B cell (primary cell): Measurements from ENCODE around the gene PXN. TPM values are rescaled to one million over a fixed set of nuclear protein-coding genes. Genes with fewer than 3 reads are reported as not detected.

Experiments used
- ATAC-seq: fragments of 200-7000 bp; cut with Tn5 transposase; one replicate; pipeline ENCODE4 v1.10.0; 2021; ENCODE audit warnings: low read depth, mild to moderate bottlenecking, moderate number of reproducible peaks, moderate library complexity
- CTCF ChIA-PET: fragments of 350-600 bp; sonication (Branson Sonifier 250); formaldehyde crosslinking; loops from one replicate; lab custom pipeline; 2021; ENCODE audit warnings: antibody characterized with exemption, inconsistent platforms; lab: Charles Lee
- POLR2A ChIA-PET: fragments of 350-600 bp; sonication (Branson Sonifier 250); formaldehyde crosslinking; loops from one replicate; lab custom pipeline; 2021; ENCODE audit warnings: antibody characterized with exemption; lab: Charles Lee
- DNase-seq: peaks from one replicate; pipeline ENCODE4 v3.0.0; 2013
- H2AFZ ChIP-seq: 2 replicates; pipeline ENCODE4 v1.6.1; 2012; ENCODE audit warnings: mild to moderate bottlenecking, low read depth, low read length; ENCODE audit not compliant: insufficient read depth, poor library complexity, severe bottlenecking
- H3K27ac ChIP-seq, 2 donors: 1 replicate in 1 of 2; 2 replicates in 1 of 2; pipeline ENCODE4 v1.5.1; 2012 to 2013; ENCODE audit warnings: low read length in 2 of 2, mild to moderate bottlenecking in 2 of 2, moderate library complexity in 1 of 2
- H3K27me3 ChIP-seq, 4 experiments: fragments of 200-600 bp in 1 of 4; sonication (generic) in 1 of 4; replicated peaks in 1 of 4; 1 replicate in 2 of 4; 2 replicates in 2 of 4; pipeline versions ENCODE4 v1.6.1 to v1.7.0; 2013 to 2016; ENCODE audit warnings: low read length in 3 of 4, mild to moderate bottlenecking in 2 of 4, mixed read lengths in 1 of 4, moderate library complexity in 1 of 4; ENCODE audit not compliant: insufficient read depth in 4 of 4, control insufficient read depth in 3 of 4; ENCODE audit errors: control extremely low read depth in 1 of 4
- H3K36me3 ChIP-seq, 2 experiments: replicated peaks in 1 of 2; 1 replicate in 1 of 2; 2 replicates in 1 of 2; pipeline versions ENCODE4 v1.6.1 to v1.7.1; 2013; ENCODE audit warnings: low read length in 1 of 2; ENCODE audit not compliant: insufficient read depth in 2 of 2, control insufficient read depth in 1 of 2; ENCODE audit errors: control extremely low read depth in 1 of 2, extremely low read depth in 1 of 2
- H3K4me1 ChIP-seq, 2 donors: fragments of 200-600 bp in 1 of 2; sonication (generic) in 1 of 2; 1 replicate in 1 of 2; 2 replicates in 1 of 2; pipeline versions ENCODE4 v1.5.1 to v1.6.1; 2013 to 2017; ENCODE audit warnings: low read length in 2 of 2; ENCODE audit not compliant: control insufficient read depth in 2 of 2, insufficient read depth in 2 of 2
- H3K4me2 ChIP-seq: replicated peaks from 2 replicates; pipeline ENCODE3; 2012; ENCODE audit warnings: mild to moderate bottlenecking, low read depth, low read length; ENCODE audit not compliant: poor library complexity, severe bottlenecking
- H3K4me3 ChIP-seq, 5 experiments: fragments of 200-600 bp in 1 of 5; sonication (generic) in 1 of 5; 1 replicate in 3 of 5; 2 replicates in 2 of 5; pipeline versions ENCODE4 v1.5.1 to v1.7.0; 2011 to 2016; ENCODE audit warnings: low read length in 4 of 5, mild to moderate bottlenecking in 4 of 5, low read depth in 2 of 5, control low read depth in 1 of 5, moderate library complexity in 1 of 5; ENCODE audit not compliant: insufficient read depth in 1 of 5; ENCODE audit errors: control extremely low read depth in 1 of 5, extremely low read depth in 1 of 5
- H3K79me2 ChIP-seq: fragments of 200-600 bp; sonication (generic); one replicate; pipeline ENCODE4 v1.6.0; 2016; ENCODE audit warnings: low read length; ENCODE audit not compliant: control insufficient read depth, insufficient read depth
- H3K9ac ChIP-seq: fragments of 200-600 bp; sonication (generic); 2 replicates; pipeline ENCODE4 v1.6.1; 2017; ENCODE audit warnings: mild to moderate bottlenecking, low read length, moderate library complexity
- H3K9me3 ChIP-seq, 3 donors: one replicate each; pipeline versions ENCODE4 v1.6.1 to v1.7.1; 2013; ENCODE audit warnings: low read length in 2 of 3; ENCODE audit not compliant: control insufficient read depth in 2 of 3, insufficient read depth in 1 of 3; ENCODE audit errors: control extremely low read depth in 1 of 3
- H4K20me1 ChIP-seq: 2 replicates; pipeline ENCODE4 v1.6.0; 2012; ENCODE audit warnings: mild to moderate bottlenecking, low read length; ENCODE audit not compliant: insufficient read depth, control insufficient read depth, poor library complexity, severe bottlenecking
- H3K27ac Mint-ChIP-seq: one replicate; pipeline ENCODE4 v1.8.0; 2021; ENCODE audit warnings: mixed read lengths
- H3K27me3 Mint-ChIP-seq: one replicate; pipeline ENCODE4 v1.8.0; 2021; ENCODE audit warnings: mixed read lengths
- H3K4me1 Mint-ChIP-seq: one replicate; pipeline ENCODE4 v1.8.0; 2021; ENCODE audit warnings: mixed read lengths
- H3K4me3 Mint-ChIP-seq: one replicate; pipeline ENCODE4 v1.8.0; 2021; ENCODE audit warnings: mixed read lengths
- H3K9me3 Mint-ChIP-seq: one replicate; pipeline ENCODE4 v1.8.0; 2022; ENCODE audit warnings: mixed read lengths; ENCODE audit not compliant: insufficient read depth
- CTCF ChIP-seq: fragments of 200-600 bp; IDR thresholded peaks from one replicate; pipeline ENCODE4 v1.8.0; 2022; ENCODE audit warnings: antibody characterized with exemption, mild to moderate bottlenecking
- EZH2 ChIP-seq: IDR thresholded peaks from 2 replicates; pipeline ENCODE4 v1.6.1; 2012; ENCODE audit warnings: borderline replicate concordance, low read depth, mild to moderate bottlenecking, moderate library complexity, low read length; ENCODE audit not compliant: insufficient read depth, poor library complexity, severe bottlenecking
- WGBS: methylation state at CpG from one replicate; pipeline ENCODE4 v1.1.5; 2013; ENCODE audit warnings: missing lambda C conversion rate; ENCODE audit not compliant: insufficient coverage; 5-methylcytosine and 5-hydroxymethylcytosine counted together
- intact Hi-C: fragments of 100-400 bp; cut with micrococcal nuclease; formaldehyde crosslinking; loops from one replicate; pipeline ENCODE4 v1.10.0; 2022
- polyA plus RNA-seq: library from polyadenylated mRNA; depleted of rRNA; stranded (reverse); fragments of >200 nt; gene quantifications from 2 replicates; pipeline ENCODE4 v1.2.3, GENCODE V29; 2012
- total RNA-seq, 2 donors: library from RNA; stranded (reverse); fragments of 120-200 nt in 1 of 2; gene quantifications; 1 replicate in 1 of 2; 2 replicates in 1 of 2; pipeline versions ENCODE4 v1.2.3 to v1.2.4, GENCODE V29; 2013 to 2022

The PXN gene
- total and polyA plus RNA-seq, 2 donors (not counting 1 experiment from before 2014, with no cell fraction given): 2.0 to 3.1 TPM

- TF ChIP-seq EZH2 (no peak), CTCF (no peak)
- H3K4me3 ChIP-seq: no peak overlapping the region
- no peak overlapping the region for H3K9ac ChIP-seq
- Mint-ChIP-seq H3K27ac (no peak overlapping the region), H3K4me1 (peaks cover 14% of the 10 kb centered on the region), H3K9me3 (no peaks in the 10 kb centered on the region), H3K4me3 (no peak overlapping the region), H3K27me3 (peaks cover 12% of the 10 kb centered on the region)
- no peaks in the 10 kb centered on the region for H3K79me2 ChIP-seq
- peaks cover 0 to 7% (median 0%) of the 10 kb centered on the region in 3 donors for H3K9me3 ChIP-seq
- H3K27me3 ChIP-seq: peaks cover 0 to 28% (median 4%) of the 10 kb centered on the region in 4 experiments
- H3K4me2 ChIP-seq: no peak overlapping the region
- DNase-seq (no peak), ATAC-seq (no peak)
- intact Hi-C loops: no loop called here
- H2AFZ ChIP-seq: no peak overlapping the region
- peaks cover 16 to 19% of the 10 kb centered on the region in 2 donors for H3K4me1 ChIP-seq
- ChIA-PET CTCF (interaction anchor here (3.9 kb wide), 1 partner anchor 8 kb away, joined by 28 read pairs; no protein-coding TSS in a partner anchor), POLR2A (interaction anchor here (1.2 kb wide), 1 partner anchor 21 kb away, joined by 3 read pairs; the partner anchor contains the start of gene RPLP0)
- H3K36me3 ChIP-seq: no peaks in the 10 kb centered on the region
- no peak overlapping the region for H3K27ac ChIP-seq
- H4K20me1 ChIP-seq: no peaks in the 10 kb centered on the region
- WGBS: 83% methylated on average over 7 of the region's 10 CpGs
Measured at GRCh38 chr12:120220838-120221575, 44.5 kb downstream of the PXN start.
